ENCODE results near the gene ADGRB3.
A peak's percentile ranks its signal among the peaks of the same experiment; 100 is the strongest.
"Not testable (repeated sequence)": the region's sequence is repeated elsewhere in the genome, so short reads cannot be mapped to it uniquely, and the experiment has no call there.

The ADGRB3 gene

GRCh38 chr6:68912805-68913204, 277.7 kb downstream of the ADGRB3 start:
- DNase-seq = not testable (repeated sequence)

GRCh38 chr6:68915586-68915985, 280.5 kb downstream of the ADGRB3 start:
- no peak for DNase-seq

DNA sequence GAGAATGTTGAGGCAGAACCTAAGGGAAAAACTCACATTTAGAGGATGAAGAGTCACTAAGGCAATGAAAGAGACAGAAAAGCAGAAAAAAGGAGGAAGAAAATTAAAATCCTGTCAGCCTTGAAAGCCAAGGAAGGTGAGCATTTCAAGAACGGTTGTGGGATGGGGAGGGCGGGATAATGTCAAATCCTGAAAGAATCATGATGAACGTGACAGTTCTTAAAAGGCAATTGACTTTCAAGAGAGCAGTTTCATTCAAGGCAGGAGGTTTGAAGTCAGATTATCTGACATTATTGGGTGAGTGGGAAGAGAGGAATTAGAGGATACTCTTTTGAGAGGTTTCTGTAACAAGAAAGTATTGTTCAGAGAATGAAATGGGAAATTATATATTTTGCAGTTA, 284.5 kb downstream of the ADGRB3 start:
- DNase-seq = no peak

DNA sequence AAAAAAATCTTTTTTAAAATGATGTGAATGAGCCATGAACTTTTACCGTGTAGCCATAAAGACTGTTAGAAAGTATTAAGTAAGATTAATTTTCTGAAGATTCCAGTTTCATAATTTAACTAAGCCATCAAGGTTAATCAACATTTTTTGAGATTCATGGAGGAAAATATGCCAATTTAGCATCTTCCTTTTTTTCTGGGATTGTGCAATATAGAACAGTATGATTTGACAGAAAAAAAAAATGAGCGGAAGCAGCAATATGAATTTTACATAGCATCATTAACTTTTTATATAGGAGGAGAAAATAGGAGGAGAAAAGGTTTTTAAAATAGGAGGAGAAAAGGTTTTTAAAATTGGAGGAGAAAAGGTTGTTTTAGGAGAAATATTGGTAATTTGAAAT, 306.3 kb downstream of the ADGRB3 start:
- no peak for DNase-seq

- DNase-seq = no peak
Measured at GRCh38 chr6:68947721-68948120, 312.6 kb downstream of the ADGRB3 start.

GRCh38 chr6:68951270-68951669, 316.2 kb downstream of the ADGRB3 start:
- peak in 2 of 58 donors; percentile 4 to 11 for DNase-seq

- DNase-seq = no peak
Measured at GRCh38 chr6:68958327-68958726, 323.2 kb downstream of the ADGRB3 start.

- peak in 46 of 58 donors; percentile 2 to 60 (median 20) for DNase-seq
Measured at GRCh38 chr6:68967549-68968300, 332.6 kb downstream of the ADGRB3 start.

DNA sequence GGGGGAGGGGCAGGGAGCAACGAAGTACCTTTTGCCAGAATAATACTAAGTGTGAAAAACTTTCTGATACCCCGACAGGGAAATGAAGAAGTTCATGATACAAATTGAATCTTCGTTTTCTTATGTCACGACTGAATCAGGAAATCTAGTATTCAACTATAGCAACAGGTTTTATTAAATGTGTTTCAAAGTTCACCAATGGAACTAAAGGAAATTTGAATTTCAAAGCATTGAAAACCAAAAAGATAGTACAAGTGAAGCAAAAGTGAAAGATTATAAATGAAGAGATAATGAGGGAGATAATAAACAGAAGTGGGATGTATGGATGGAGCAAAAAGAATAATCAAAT, 333.2 kb downstream of the ADGRB3 start:
- no peak for DNase-seq

DNA sequence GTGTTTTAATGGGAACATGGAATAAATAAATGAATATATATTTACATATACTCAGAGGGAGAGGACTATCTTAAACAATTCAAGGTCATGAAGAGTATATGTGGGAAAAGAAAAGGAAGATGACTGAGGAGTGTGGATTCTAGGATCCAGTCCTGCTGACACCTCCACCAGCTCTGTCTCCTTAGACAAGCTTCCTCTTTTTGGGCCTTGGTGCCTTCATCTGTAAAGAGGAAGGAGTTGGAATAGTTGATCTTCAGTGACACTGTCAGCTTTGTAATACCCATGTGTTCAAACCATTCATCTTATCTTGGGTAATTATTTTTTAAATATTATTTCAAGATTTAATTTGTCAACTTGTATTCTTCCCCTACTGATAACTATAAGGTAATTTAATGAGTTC, 338.0 kb downstream of the ADGRB3 start:
- DNase-seq = no peak

DNA sequence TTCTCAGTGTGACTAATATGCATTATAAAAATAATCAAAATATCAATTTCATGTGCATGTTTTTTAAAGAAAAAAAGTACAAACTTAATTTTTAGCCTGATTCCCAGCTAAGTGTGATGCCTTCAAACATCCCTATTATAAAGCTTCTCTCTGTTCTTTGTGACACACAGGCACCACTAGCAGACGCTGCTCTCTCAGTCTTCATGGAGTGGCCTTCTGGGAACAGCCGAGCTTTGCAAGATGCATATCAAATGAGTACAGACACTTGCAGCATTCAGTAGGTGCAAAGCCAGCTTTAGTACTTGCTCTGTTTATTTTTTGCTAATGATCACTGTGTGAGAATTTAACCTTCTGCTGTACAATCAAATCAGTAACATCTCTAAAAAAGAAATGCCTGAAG, 340.0 kb downstream of the ADGRB3 start:
- DNase-seq = peak in 52 of 58 donors; percentile 6 to 87 (median 56)

GRCh38 chr6:68975816-68976215, 340.7 kb downstream of the ADGRB3 start:
- no peak for DNase-seq

DNA sequence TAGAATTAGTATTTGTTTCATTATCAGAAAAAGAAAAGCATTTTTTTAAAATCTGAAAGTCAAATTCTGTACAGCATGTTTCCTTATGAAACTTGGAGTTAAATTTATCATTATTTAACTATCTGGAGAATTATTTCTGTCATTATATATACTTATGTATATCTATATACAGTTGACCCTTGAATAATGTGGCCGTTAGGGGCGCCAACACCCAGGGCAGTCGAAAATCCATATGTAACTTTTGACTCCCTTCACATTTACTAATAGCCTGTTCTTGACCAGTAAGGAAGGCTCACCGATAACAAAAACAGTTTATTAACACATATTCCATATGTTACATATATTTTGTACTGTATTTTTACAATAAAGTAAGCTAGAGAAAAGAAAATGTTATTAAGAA, 341.2 kb downstream of the ADGRB3 start:
- no peak for DNase-seq

- no peak for DNase-seq
Measured at GRCh38 chr6:68978411-68978810, 343.3 kb downstream of the ADGRB3 start.

- not testable (repeated sequence) for DNase-seq
Measured at GRCh38 chr6:68981668-68982067, 346.6 kb downstream of the ADGRB3 start.

DNA sequence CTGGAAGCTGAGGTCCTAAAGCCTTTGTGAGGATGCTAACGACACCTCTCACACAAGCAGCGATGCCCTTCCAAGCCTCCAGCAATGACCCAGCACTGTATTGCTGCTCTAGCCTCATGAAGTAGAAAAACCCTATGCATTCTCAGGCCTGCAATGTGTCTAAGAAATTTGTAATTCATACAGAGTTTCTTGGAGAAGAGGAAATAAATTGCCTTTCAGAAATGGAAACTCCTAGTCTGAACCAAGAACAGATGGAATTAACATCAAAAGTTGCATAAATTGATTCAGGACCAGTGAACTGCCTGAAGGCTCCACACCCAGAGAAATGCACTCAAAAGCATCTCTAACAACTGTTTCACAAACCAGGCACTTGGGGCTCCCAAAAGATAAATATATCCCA, 353.6 kb downstream of the ADGRB3 start:
- DNase-seq = no peak

- no peak for DNase-seq
Measured at GRCh38 chr6:68990317-68990716, 355.2 kb downstream of the ADGRB3 start.

- DNase-seq = no peak
Measured at GRCh38 chr6:68993911-68994310, 358.8 kb downstream of the ADGRB3 start.

DNA sequence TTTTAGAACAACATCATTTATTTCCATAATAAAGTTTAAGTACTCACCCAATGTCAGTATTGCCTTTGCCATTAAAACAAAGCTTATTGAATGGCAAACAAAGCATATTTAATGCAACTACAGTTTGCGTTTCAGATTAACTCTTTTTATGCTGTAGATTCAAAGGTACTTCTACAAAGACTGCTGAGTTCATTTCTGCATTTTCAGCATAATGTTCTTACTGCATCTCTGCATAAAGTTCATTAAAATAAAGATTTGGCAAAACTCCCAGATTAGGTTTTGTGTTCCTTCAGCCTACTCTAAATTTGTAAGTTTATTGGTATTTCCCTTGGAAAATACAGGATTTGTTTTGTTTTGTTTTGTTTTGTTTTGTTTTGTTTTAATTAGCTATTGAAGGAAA, 359.4 kb downstream of the ADGRB3 start:
- DNase-seq = no peak

GRCh38 chr6:69005199-69005598, 370.1 kb downstream of the ADGRB3 start:
- no peak for DNase-seq

DNA sequence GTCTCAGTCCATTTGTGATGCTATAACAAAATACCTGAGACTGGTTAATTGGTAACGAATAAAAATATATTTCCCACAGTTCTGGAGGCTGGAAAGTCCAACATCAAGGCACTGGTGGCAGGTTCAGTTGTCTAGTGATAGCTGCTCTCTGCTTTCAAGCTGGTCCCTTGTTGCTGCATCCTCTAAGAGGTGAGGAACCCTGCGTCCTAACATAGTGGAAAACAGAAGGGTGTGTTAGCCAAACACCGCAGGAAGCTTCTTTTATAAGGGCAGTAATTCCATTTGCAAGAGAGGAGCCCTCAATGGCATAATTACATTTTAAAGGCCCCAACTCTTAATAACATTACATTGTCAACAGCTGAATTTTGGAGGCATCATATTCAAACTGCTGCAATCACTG, 372.7 kb downstream of the ADGRB3 start:
- no peak for DNase-seq

GRCh38 chr6:69012211-69012610, 377.1 kb downstream of the ADGRB3 start:
- DNase-seq = no peak

DNA sequence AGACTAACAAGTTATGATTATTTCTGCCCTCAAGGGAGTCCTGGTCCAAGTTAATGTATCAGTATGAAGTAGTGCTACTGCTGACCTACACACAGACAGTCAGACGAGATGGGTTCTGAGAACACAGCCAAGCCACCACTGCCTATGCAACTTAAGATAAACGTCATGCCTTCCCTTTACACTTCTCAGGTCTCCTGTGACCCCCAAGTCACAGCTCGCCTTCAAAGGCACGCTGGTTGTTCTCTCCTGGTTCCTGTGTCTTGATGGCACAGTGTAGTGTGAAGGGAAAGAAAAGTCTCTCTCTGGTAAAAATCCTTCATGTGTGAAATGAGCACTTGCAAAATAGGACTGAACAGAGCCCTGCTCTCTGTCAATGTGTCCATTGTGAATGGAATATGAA, 377.8 kb downstream of the ADGRB3 start:
- DNase-seq = no peak

- no peak for DNase-seq
Measured at GRCh38 chr6:69018906-69019305, 383.8 kb downstream of the ADGRB3 start.
